NCI-H2196 (cell line): ENCODE results near the gene FAM13A.
"Not testable (repeated sequence)": the region's sequence is repeated elsewhere in the genome, so short reads cannot be mapped to it uniquely, and the experiment has no call there.

ENCODE experiments used
- DNase-seq: peaks from one replicate; lab custom pipeline; 2025; ENCODE audit not compliant: unreplicated experiment; lab: John Stamatoyannopoulos, UW

The FAM13A gene

GRCh38 chr4:89044147-89044900 lies 12.7 kb downstream of the FAM13A start:
- DNase-seq, result no peak

- no peak for DNase-seq
Observed at GRCh38 chr4:89042055-89042454, 14.9 kb downstream of the FAM13A start.

- DNase-seq, result no peak
Observed at GRCh38 chr4:89039730-89040338, 17.2 kb downstream of the FAM13A start.

GRCh38 chr4:89036535-89036934 lies 20.4 kb downstream of the FAM13A start:
- no peak for DNase-seq

- no peak for DNase-seq
Observed at GRCh38 chr4:89031272-89031671, 25.7 kb downstream of the FAM13A start.

- DNase-seq, result no peak
Observed at GRCh38 chr4:89029591-89029990, 27.4 kb downstream of the FAM13A start.

DNA sequence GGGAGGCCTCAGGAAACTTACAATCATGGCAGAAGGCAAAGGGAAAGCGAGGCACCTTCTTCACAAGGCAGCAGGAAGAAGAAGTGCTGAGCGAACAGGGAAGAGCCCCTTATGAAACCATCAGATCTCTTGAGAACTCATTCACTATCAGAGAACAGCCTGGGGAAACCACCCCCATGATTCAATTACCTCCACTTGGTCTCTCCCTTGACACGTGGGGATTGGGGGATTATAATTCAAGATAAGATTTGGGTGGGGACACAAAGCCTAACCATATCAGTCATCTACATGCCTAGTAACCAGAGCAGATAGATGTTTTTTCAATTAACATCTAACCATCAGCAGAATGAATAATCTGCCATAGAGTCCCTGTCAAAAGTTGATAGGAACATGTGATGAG lies 30.4 kb downstream of the FAM13A start:
- no peak for DNase-seq

DNA sequence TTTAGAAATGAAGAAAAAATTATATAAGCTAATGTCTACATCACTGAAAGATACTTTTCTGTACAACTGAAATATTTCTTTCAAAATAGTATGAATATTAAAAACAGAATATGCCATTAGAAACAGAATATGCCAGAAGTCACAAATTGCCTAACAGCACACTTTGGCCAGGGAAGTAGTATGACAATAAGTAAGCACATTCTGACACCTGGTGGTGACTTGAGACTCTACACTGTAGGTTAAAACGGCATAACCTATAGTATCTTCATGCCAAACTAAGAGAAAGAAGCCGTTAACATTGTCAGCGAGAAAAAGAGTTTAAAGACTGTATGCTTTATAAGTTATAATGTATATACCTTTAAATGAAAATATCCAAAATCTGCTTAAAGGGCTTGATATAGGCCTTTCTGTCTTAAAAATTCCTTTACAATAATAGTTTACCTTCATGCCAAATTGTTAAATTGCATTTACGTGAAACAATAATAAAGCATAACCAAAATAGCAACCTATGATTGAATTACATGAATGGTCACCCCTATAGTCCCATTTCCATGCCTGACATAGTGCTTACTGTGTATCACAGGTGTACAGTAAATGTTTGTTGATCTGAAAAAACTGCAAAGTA lies 32.8 kb downstream of the FAM13A start:
- peak; percentile 60 for DNase-seq

DNA sequence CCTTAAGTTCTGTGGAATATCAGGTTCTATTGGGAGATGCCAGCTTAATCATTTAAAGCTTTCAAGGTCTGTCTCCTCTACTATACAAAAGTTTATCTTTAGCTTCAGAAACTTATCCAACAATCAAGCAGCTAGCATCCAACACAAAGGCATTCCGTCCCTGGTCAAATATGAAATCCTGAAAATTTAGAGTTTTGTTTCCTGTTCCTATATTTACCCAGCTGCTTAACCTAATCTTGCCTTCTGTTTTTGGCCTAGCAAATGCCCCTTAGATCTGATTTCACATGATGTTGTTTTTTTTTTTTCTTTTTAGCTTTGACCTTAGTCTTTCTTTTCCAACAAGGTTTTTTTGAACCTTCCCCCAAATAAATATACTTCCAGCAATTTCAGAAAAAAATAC lies 33.8 kb downstream of the FAM13A start:
- DNase-seq, result peak; percentile 3

DNA sequence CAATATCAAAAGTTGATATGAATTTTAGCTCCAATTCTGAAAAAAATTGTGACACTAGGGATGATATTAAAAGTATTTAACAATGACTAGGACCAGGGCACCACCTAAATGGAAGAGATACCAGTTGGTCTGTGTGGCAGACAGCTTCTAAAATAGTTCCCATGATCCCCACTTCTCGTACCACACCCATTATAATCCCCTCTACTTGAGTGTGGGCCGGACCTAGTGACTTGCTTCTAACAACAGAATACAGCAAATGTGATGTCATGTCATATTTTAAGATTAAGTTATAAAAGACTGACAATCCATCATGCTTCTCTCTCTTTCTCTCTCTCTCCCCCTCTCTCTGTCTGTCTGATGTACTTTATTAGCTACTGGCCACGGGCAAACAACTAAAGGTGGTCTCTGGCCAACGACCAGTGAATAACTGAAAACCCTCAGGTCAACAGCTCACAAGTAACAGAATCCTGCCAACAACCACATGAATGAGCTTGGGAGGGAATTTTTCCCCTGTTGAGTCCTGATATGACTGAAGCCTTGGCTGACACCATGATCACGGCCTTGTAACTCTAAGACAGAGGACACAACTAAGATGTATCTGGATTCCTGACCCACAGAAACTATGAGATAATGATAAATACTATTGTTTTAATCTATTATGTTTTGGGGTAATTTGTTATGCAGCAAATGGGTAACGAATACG lies 34.4 kb downstream of the FAM13A start:
- no peak for DNase-seq

GRCh38 chr4:89021684-89022083 lies 35.3 kb downstream of the FAM13A start:
- no peak for DNase-seq

DNA sequence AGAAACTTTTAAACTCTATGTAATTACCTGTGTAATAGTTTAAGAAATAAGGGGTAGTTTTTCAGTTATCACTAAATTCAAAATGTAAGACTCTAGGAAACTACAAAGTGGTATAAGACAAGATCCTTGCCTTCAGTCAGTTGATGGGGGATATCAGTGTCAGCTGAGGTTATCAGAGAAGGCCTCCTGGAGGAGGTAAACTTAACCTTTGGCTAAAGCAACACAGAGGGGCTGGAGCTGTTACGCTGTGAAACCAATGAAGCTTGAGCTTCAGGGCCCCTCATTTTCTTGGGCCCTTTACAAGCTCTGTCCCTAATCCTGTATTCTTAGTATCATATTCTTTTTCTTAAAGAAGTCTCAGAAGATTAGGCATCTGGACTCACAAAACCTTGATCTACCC lies 35.9 kb downstream of the FAM13A start:
- DNase-seq, result no peak

- not testable (repeated sequence) for DNase-seq
Observed at GRCh38 chr4:89014897-89015296, 42.1 kb downstream of the FAM13A start.

- no peak for DNase-seq
Observed at GRCh38 chr4:89009761-89010369, 47.1 kb downstream of the FAM13A start.

- no peak for DNase-seq
Observed at GRCh38 chr4:89009115-89009514, 47.9 kb downstream of the FAM13A start.

DNA sequence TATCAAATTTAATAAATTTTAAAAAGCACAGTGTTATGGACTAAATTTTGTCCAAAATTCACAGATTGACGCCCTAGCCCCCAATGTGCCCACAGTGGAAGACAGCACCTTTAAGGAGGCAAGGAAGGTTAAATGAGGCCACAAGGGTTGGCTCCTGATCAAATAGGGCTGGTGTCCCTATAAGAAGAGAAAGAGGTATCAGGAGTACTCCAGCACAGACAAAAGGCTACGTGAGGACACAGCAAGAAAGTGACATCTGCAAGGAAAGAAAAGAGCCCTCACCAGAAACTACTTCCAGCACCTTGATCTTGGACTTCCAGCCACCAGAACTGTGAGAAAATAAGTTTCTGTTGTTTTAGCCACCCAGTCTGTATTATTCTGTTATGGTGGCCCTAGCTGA lies 48.8 kb downstream of the FAM13A start:
- no peak for DNase-seq

DNA sequence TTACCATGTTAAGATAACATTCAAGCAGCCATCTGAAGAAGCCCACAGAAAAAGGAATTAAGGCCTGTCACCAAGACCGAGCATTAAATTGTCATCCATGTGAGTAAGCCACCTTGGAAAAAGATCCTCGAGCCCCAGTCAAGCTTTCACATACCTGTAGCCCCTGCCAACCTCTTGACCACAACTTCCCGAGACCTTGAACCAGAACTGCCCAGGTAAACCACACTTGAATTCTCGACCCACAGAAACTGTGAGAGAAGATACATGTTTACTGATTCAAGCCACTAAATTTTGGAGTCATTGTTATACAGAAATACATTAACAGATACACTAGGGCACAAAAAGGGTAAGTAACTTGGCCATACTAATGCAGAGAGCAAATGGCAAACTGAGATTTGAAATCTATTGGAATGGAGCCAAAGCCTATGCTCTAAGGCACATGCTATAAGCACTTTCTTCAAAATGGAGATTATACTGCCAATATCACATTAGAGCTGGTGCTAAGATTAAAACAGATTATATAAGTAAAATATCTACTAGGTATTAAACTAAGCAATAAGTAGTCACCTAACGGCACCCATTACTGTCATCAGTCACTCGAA lies 49.5 kb downstream of the FAM13A start:
- no peak for DNase-seq

GRCh38 chr4:89006307-89006706 lies 50.7 kb downstream of the FAM13A start:
- no peak for DNase-seq

DNA sequence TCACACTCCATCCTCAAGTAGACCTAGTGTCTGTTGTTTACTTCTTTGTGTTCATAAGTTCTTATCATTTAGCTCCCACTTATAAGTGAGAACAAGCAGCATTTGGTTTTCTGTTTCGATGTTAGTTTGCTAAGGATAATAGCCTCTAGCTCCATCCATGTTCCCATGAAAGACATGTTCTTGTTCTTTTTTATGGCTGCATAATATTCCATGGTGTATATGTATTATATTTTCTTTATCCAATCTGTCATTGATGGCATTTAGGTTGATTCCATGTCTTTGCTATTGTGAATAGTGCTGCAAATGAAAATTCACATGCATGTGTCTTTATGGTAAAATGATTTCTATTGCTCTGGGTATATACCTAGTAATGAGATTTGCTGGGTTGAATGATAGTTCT lies 51.9 kb downstream of the FAM13A start:
- not testable (repeated sequence) for DNase-seq

DNA sequence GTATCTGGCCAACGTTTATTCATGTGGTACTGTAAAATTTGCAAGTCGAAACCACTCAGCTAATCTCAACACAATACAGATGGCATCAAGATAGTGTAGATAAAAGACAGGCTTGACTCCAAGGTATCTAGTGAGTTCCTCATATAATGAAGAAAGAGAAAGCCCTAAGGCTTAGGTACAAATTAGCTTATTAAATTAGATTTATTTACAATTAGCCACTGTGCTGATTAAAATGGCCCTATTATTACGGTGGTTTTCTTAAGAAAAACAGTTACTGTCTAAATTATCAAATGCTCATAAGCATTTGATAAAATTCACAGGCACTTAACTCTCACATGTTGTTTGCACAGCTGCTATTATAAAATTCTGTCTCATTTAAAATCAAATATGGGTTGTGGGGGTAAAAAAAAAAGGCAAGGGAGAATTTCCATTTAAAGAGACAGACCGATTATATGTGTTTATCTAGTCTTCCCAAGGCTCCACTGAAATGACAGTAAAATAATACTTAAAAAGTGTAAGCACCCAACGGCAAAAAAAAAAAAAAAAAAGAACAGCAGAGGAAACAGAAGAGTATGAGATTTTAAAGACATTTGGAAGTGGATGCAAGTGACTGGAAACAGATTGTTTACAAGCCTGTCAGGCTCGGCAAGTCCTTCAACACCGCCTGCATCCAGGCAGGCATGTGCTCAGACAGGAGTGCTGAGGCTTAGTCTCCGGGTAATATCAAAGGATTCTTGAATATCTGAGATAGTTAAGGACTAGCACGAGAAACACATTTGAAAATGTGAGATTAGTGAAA lies 55.1 kb downstream of the FAM13A start:
- DNase-seq, result peak; percentile 45
